C4-2B (cell line): ENCODE results near the gene WNT6.

ENCODE experiments used
- H3K27ac ChIP-seq: fragments of 450-650 bp; 2 replicates; pipeline ENCODE4 v1.5.1; 2017
- ZFX ChIP-seq: fragments of 450-650 bp; IDR thresholded peaks from 2 replicates; pipeline ENCODE4 v1.6.1; 2017
- TF ChIP-seq, protein P1 (sequence below): fragments of 450-650 bp; conservative IDR thresholded peaks from 2 replicates; pipeline ENCODE4 v1.5.1; 2017; ENCODE audit warnings: mild to moderate bottlenecking

WNT6 gene

DNA sequence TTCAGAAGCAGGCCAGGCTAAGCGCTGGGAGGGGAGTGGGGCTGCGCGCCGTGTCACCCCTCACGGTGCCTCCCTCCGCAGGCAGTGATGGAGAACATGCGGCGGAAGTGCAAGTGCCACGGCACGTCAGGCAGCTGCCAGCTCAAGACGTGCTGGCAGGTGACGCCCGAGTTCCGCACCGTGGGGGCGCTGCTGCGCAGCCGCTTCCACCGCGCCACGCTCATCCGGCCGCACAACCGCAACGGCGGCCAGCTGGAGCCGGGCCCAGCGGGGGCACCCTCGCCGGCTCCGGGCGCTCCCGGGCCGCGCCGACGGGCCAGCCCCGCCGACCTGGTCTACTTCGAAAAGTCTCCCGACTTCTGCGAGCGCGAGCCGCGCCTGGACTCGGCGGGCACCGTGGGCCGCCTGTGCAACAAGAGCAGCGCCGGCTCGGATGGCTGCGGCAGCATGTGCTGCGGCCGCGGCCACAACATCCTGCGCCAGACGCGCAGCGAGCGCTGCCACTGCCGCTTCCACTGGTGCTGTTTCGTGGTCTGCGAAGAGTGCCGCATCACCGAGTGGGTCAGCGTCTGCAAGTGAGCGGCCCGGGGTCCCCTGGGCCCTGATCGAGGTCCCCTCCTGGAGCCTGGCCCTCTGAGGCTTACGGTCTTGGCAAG, 33.2 kb downstream of the WNT6 start:
- H3K27ac ChIP-seq: peak overlapping the region; percentile 65
- TF ChIP-seq, protein P1, sequence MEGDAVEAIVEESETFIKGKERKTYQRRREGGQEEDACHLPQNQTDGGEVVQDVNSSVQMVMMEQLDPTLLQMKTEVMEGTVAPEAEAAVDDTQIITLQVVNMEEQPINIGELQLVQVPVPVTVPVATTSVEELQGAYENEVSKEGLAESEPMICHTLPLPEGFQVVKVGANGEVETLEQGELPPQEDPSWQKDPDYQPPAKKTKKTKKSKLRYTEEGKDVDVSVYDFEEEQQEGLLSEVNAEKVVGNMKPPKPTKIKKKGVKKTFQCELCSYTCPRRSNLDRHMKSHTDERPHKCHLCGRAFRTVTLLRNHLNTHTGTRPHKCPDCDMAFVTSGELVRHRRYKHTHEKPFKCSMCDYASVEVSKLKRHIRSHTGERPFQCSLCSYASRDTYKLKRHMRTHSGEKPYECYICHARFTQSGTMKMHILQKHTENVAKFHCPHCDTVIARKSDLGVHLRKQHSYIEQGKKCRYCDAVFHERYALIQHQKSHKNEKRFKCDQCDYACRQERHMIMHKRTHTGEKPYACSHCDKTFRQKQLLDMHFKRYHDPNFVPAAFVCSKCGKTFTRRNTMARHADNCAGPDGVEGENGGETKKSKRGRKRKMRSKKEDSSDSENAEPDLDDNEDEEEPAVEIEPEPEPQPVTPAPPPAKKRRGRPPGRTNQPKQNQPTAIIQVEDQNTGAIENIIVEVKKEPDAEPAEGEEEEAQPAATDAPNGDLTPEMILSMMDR: peak; percentile 79
- peak; percentile 77 for TF ChIP-seq ZFX

DNA sequence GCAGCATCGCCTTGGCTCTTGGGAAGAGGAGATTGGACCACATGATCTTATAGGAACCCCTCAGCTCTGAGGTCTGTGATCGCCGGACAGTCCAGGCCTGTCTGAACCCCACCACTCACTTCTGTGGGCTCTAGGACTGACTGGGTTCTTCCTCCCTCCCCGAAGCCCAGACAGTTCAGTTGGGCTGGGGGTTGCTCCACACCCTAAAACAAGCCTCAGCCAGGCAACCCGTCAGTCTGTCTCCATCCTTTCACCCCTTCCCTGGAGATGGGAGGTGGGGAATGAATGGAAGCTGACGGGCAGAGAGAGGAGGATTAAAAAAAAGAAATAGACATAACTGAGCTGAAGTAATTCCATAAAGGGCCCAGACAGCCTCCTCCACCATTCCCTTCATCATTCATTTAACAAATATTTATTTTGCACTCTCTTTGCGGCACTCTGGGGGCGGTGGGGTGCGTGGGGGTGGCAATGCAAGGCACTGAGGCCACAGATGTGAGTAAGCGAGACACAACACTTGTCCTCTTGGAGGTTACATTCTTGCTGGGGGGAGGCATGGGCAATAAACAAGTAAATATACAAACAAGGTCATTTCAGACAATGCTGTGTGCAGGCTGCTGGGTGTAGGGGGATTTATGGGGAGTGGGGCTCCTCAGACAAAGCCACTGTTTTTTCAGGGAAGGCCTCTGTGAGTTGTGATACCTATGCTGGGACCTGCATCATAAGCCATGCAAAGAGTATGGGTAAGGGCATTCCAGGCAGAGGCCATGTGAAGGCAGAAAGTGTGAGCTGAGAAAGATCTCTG, 33.9 kb downstream of the WNT6 start:
- TF ChIP-seq, protein P1: no peak
- TF ChIP-seq ZFX: no peak
- H3K27ac ChIP-seq: peak overlapping the region; percentile 65

DNA sequence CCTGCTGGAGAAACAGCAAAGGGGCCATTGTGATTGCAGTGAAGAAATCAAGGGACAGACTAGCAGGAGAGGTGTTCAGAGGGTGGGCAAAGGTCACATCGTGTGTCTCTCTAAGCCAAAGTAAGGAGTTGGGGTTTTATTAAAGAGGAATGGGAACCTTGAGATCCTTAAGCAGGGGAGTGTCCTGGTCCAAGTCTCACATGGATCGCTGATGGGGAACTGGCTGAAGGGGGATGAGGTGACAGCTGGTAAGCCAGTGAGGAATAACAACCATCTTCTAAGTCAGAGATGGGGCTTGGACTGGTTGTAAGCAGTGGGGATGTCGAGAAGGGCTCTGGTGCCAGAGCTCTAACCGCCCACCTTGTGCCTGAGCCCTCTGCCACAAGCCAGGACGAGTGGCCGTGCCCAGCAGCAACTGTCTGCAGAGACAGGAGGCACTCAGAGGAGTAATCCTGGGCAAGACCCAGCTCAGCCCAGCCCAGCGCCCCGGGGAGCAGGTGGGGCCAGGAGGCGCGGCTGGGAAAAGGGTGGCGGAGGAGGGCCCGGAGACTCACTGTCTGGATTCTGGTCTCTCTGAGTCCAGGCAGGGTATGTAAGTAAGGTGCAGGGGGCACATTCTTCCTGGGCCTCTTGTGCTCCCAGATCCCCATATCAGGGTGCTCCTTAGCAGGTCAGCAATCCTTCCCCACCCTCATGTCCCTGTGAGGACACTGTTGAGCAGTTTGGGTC, 34.7 kb downstream of the WNT6 start:
- no peak overlapping the region for H3K27ac ChIP-seq
- no peak for TF ChIP-seq ZFX

DNA sequence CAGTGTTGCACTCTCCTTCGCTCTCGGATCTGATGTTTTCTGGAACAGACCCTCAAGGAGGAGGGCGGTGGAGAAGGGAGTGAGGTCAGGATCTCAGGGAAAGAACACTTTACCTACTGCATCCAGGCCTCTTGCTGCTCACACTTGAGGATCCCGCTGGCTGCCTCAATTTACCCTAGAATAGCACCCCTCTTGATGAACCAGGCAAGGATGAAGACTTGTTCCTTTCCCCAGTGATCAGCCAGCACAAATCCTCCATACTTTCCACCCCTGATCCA, 35.2 kb downstream of the WNT6 start:
- no peak for TF ChIP-seq ZFX
- TF ChIP-seq, protein P1: no peak
- H3K27ac ChIP-seq: no peak overlapping the region

DNA sequence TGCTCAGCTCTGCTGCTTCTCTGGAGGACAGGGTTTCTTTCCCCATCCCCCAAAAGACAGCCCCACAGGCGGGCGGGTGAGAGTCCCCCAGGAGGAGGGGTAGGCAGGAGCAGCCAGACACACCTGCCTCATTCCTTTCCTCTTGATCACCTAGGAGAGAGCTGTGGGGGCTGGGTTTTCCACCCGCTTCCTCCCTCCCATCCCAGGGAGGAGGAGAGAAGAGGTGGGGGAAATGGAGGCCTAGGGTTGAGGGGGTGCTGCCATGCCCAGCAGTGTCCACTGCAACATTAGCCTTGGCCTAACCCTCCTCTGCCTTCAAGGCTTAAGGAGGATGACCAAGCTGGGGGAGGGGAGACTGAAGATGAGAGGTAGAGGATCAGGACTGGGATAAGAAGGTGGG, 35.7 kb downstream of the WNT6 start:
- H3K27ac ChIP-seq: no peak overlapping the region
- TF ChIP-seq, protein P1: no peak
- no peak for TF ChIP-seq ZFX

DNA sequence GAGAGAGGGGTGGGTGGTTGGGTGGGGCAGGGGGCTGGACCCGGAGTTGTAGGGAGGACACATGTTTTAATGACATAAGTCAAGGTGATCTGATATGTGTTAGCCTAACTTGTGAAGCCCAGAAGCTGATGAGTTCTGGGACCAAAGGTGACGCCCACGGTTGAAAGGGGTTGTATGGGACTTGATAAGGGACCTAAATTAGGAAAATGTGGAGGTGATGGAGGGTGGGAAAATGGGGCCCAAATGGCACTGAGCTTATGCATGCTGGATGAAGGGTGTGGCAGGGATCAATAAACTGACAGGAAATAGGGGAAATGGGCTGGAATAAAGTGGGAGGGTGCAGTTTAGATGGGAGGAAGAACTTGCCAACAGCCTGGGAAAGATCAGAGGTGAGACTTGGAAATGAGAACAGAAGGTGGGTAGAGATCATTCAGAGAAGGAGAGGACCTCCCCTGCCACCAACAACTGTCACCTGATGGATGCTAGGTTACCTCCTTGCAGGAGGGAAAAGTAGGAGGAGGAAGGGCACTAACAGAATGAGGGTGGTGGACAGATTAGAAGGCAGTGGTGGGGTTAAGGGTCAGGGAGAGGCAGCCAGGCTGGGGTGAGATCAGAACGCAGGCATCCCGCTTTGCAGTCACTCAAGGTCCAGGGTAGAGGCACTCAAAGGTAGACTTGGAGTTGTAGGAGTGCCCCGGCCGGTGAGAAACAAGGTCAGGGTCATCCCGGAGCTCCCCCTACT, 36.3 kb downstream of the WNT6 start:
- no peak overlapping the region for H3K27ac ChIP-seq
- TF ChIP-seq, protein P1: no peak
- TF ChIP-seq ZFX: no peak

DNA sequence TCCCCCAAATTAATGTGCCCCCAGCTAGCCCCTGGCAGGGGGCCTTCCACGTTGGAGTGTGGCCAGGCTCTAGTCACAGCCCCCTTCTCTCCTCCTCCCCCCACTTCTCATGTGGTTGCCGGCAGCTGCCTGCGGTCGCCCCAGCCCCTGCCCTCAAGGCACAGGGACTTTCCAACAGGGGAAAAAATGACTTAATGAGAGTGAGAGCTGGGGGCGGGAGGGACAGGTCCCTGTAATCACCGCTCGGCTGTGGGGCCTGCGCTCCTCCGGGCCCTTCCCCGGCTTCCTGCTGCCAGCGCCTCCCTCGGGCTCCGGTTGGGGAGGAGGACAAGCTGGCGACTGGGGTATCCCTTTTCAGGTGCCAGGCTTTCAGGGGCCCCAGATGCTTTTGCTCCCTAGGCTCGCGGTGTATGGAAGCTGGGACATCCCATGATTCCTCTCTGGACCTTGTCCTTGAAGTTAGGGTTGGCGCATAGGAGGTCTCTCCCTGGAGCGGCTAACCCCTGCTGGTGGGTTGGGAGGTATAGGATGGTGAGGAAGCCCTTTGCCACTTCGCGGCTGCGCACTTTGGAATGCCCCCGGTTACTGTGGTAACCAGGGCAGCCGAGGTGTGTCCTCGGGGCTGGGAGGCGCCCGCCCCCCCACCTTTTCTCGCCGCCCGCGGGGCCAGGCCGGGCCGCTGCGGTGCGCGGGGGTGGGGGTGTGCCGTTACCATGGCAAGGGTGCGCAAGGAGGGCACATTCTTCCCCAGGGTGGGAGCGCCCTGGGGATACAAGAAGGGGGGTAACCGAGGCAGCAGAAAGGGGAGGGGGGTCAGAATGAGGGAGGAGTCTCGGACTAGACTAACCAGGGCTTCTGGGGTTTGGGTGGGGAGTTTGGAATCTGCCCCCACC, 37.1 kb downstream of the WNT6 start:
- no peak overlapping the region for H3K27ac ChIP-seq
- TF ChIP-seq, protein P1: no peak
- no peak for TF ChIP-seq ZFX
